Mucosa of rectum (tissue), 2 donors: Measurements from ENCODE around the gene NEMF.
"Not testable (repeated sequence)": the region's sequence is repeated elsewhere in the genome, so short reads cannot be mapped to it uniquely, and the experiment has no call there.

ENCODE experiments used
- H3K27ac ChIP-seq, 2 donors: one replicate each; pipeline ENCODE4 v1.7.0; 2013; ENCODE audit warnings: inconsistent platforms in 2 of 2, low read depth in 2 of 2, low read length in 2 of 2
- H3K27me3 ChIP-seq, 2 donors: one replicate each; pipeline ENCODE4 v1.7.0; 2013; ENCODE audit warnings: low read length in 2 of 2; ENCODE audit not compliant: control insufficient read depth in 2 of 2, insufficient read depth in 2 of 2
- H3K36me3 ChIP-seq, 2 donors: one replicate each; pipeline ENCODE4 v1.7.0; 2013; ENCODE audit warnings: low read length in 2 of 2; ENCODE audit not compliant: control insufficient read depth in 2 of 2, insufficient read depth in 2 of 2
- H3K4me1 ChIP-seq, 2 donors: one replicate each; pipeline ENCODE4 v1.7.0; 2013; ENCODE audit warnings: low read length in 2 of 2, mild to moderate bottlenecking in 1 of 2; ENCODE audit not compliant: control insufficient read depth in 2 of 2, insufficient read depth in 2 of 2
- H3K4me3 ChIP-seq, 2 donors: one replicate each; pipeline ENCODE4 v1.7.0; 2013; ENCODE audit warnings: low read length in 2 of 2
- H3K9ac ChIP-seq, 2 donors: one replicate each; pipeline ENCODE4 v1.7.0; 2013; ENCODE audit warnings: low read length in 2 of 2, low read depth in 1 of 2, mild to moderate bottlenecking in 1 of 2
- H3K9me3 ChIP-seq, 2 donors: one replicate each; pipeline ENCODE4 v1.7.0; 2013; ENCODE audit warnings: low read length in 2 of 2; ENCODE audit not compliant: control insufficient read depth in 2 of 2
- donor health status: healthy.
- donor health status: Normal muscosa, but diverticular disease.

Gene NEMF

GRCh38 chr14:49894214-49895107, 41.9 kb upstream of the NEMF start:
- peak overlapping the region; percentile 97 to 100 for H3K9ac ChIP-seq
- H3K36me3 ChIP-seq: peaks cover 11 to 13% of the 10 kb centered on the region in 2 donors
- not testable (repeated sequence) for H3K27me3 ChIP-seq, H3K9me3 ChIP-seq
- peaks cover 22 to 32% of the 10 kb centered on the region in 2 donors for H3K4me1 ChIP-seq
- H3K27ac ChIP-seq: peak overlapping the region; percentile 100
- peak overlapping the region; percentile 95 to 96 for H3K4me3 ChIP-seq

- Histone ChIP-seq H3K9me3 (no peaks in the 10 kb centered on the region), H3K27me3 (no peaks in the 10 kb centered on the region), H3K27ac (peak overlapping the region; percentile 100), H3K9ac (peak overlapping the region; percentile 97 to 100), H3K4me1 (peaks cover 22 to 34% of the 10 kb centered on the region in 2 donors), H3K36me3 (peaks cover 11 to 13% of the 10 kb centered on the region in 2 donors), H3K4me3 (peak overlapping the region; percentile 95 to 96)
These were observed 41.0 kb upstream of the NEMF start for GRCh38 chr14:49893309-49894213.

- peak within 1 kb of the TSS; percentile 100 for H3K27ac ChIP-seq
- peak within 1 kb of the TSS; percentile 95 to 96 for H3K4me3 ChIP-seq
- H3K4me1 ChIP-seq: peaks cover 16 to 28% of the 10 kb centered on the region in 2 donors
- no peaks in the 10 kb centered on the region for H3K9me3 ChIP-seq
- H3K27me3 ChIP-seq: no peaks in the 10 kb centered on the region
- peak within 1 kb of the TSS; percentile 97 to 100 for H3K9ac ChIP-seq
- H3K36me3 ChIP-seq: peaks cover 11 to 13% of the 10 kb centered on the region in 2 donors
These were observed 40.2 kb upstream of the NEMF start, which contains the start of gene ARF6 for GRCh38 chr14:49892636-49893308. Gene ARF6 (plus strand): TSS chr14:49893082. CDS start chr14:49893737, 655 bp downstream.

GRCh38 chr14:49892301-49892635, 39.7 kb upstream of the NEMF start:
- Histone ChIP-seq H3K27me3 (no peaks in the 10 kb centered on the region), H3K36me3 (peaks cover 11 to 13% of the 10 kb centered on the region in 2 donors), H3K4me3 (peak overlapping the region; percentile 95 to 96), H3K9ac (peak overlapping the region; percentile 97 to 100), H3K4me1 (peaks cover 20 to 26% of the 10 kb centered on the region in 2 donors), H3K9me3 (no peaks in the 10 kb centered on the region), H3K27ac (peak overlapping the region; percentile 100)

- Histone ChIP-seq H3K4me1 (peaks cover 13 to 24% of the 10 kb centered on the region in 2 donors), H3K27ac (peak overlapping the region; percentile 77 to 80), H3K9me3 (no peaks in the 10 kb centered on the region), H3K9ac (no peak overlapping the region), H3K36me3 (no peaks in the 10 kb centered on the region), H3K27me3 (no peaks in the 10 kb centered on the region), H3K4me3 (peak overlapping the region in 1 of 2 donors; percentile 20)
These were observed 35.7 kb upstream of the NEMF start for GRCh38 chr14:49888293-49888692.

GRCh38 chr14:49886523-49886922, 33.9 kb upstream of the NEMF start:
- Histone ChIP-seq H3K9ac (no peak overlapping the region), H3K36me3 (no peaks in the 10 kb centered on the region), H3K4me1 (peaks cover 7 to 19% of the 10 kb centered on the region in 2 donors), H3K27me3 (no peaks in the 10 kb centered on the region), H3K4me3 (no peak overlapping the region), H3K27ac (no peak overlapping the region), H3K9me3 (no peaks in the 10 kb centered on the region)

DNA sequence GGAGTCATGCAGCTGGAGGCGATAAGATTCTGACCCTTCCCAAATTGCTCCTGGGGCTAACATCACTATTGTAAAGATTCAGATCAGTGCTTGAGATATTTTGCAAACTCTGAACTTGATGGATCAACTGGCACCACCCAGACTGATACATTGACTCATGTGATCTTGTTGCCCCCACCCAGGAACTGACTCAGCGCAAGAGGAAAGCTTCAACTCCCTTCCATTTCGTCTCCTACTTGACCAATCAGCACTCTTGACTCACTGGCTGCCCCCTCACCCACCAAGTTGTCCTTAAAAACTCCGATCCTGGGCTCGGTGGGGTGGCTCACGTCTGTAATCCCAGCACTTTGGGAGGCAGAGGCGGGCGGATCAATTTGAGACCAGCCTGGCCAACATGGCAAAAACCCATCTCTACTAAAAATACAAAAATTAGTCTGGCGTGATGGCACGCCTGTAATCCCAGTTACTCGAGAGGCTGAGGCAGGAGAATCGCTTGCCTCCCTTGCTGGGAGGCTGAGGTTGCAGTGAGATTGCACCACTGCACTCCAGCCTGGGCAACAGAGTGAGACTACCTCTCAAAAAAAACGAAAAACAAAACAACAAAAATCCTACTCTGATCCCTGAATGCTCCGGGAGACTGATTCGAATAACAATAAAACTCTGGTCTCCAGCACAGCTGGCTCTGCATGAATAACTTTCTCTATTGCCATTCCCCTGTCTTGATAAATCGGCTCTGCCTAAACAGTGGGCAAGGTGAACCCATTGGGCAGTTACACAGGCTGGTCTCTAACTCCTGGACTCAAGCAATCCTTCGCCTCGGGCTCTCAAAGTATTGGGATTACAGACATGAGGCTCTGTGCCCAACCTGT, 30.5 kb upstream of the NEMF start:
- no peaks in the 10 kb centered on the region for H3K36me3 ChIP-seq
- H3K27me3 ChIP-seq: no peaks in the 10 kb centered on the region
- no peak overlapping the region for H3K27ac ChIP-seq
- H3K4me3 ChIP-seq: no peak overlapping the region
- H3K9ac ChIP-seq: no peak overlapping the region
- H3K9me3 ChIP-seq: no peaks in the 10 kb centered on the region
- peaks cover 9 to 26% of the 10 kb centered on the region in 2 donors for H3K4me1 ChIP-seq

GRCh38 chr14:49881350-49882001, 28.9 kb upstream of the NEMF start:
- Histone ChIP-seq H3K4me3 (no peak overlapping the region), H3K36me3 (no peaks in the 10 kb centered on the region), H3K27me3 (no peaks in the 10 kb centered on the region), H3K9ac (no peak overlapping the region), H3K27ac (no peak overlapping the region), H3K9me3 (no peaks in the 10 kb centered on the region), H3K4me1 (peaks cover 4 to 18% of the 10 kb centered on the region in 2 donors)
